Midbrain (tissue), 1 donor: ENCODE data around the gene ECHDC3.
"Not testable (repeated sequence)": the region's sequence is repeated elsewhere in the genome, so short reads cannot be mapped to it uniquely, and the experiment has no call there.

Experiments used
- DNase-seq: peaks from one replicate; lab custom pipeline; 2025; lab: John Stamatoyannopoulos, UW

Gene ECHDC3, protein sequence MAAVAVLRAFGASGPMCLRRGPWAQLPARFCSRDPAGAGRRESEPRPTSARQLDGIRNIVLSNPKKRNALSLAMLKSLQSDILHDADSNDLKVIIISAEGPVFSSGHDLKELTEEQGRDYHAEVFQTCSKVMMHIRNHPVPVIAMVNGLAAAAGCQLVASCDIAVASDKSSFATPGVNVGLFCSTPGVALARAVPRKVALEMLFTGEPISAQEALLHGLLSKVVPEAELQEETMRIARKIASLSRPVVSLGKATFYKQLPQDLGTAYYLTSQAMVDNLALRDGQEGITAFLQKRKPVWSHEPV

DNA sequence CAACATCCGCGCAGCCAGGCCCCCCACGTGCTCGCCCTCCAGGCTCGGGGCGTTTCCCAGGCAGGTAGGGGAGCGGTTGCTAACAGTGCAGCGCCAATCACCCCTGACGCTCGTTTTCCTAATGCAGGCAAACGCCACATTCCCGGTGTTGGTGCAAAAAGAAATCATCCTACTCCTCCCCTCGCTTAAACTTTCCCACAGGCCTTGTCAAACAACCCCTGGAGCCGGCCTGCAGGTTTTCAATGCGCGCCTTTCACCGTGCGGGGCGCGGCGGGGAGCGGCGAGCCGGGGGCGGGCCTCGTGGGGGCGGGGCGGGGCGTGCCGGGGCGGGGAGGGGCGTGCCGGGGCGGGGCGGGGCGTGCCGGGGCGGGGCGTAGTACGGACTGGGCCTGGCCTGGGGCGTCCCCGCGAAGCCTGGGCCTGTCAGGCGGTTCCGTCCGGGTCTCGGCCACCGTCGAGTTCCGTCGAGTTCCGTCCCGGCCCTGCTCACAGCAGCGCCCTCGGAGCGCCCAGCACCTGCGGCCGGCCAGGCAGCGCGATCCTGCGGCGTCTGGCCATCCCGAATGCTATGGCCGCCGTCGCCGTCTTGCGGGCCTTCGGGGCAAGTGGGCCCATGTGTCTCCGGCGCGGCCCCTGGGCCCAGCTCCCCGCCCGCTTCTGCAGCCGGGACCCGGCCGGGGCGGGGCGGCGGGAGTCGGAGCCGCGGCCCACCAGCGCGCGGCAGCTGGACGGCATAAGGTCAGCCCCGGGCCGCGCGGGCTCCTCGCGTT is at the start of gene ECHDC3:
Gene ECHDC3, plus strand, starts transcription at position 374 of the 770 bp plus-strand sequence. Its CDS starts 195 bp downstream, at position 569.
- no peak for DNase-seq

DNA sequence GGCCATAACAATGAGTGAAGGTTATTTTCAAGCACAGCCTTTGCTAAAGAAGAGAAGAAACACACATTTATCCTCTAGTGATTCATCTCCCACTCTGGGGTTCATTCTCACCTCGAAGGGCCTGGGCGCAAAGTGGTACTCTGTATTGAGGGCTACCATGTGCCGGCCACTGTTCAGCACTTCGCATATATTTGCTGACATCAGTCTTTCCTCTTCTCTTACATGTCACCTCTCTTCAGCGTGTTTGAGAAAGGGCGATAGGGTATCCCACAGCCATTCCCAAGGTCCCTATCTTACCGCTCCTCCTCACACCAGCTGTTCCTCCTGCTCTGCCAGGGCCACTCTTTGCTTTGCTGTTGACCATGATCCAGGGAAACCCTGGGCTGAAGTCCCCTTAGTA is 48.8 kb upstream of the ECHDC3 start:
- DNase-seq: no peak

DNA sequence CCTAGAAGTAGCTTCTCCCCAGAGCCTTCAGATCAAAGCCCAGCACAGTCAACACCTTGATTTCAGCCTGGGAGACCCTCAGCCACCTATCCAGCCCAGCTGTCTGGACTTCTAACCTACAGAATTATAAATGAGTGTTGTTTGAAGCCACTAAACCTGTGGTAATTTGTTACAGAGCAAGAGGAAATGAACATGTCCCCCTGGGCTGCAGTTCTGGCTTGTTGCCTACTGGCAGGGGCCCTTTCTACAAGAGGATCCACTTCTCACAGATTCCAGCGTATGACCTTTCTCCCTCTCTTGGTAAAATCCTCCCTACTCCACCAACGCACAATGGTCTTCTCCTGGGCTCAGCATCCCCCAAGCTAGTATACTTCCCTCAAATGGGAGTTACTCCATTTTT is 46.4 kb upstream of the ECHDC3 start:
- no peak for DNase-seq

DNA sequence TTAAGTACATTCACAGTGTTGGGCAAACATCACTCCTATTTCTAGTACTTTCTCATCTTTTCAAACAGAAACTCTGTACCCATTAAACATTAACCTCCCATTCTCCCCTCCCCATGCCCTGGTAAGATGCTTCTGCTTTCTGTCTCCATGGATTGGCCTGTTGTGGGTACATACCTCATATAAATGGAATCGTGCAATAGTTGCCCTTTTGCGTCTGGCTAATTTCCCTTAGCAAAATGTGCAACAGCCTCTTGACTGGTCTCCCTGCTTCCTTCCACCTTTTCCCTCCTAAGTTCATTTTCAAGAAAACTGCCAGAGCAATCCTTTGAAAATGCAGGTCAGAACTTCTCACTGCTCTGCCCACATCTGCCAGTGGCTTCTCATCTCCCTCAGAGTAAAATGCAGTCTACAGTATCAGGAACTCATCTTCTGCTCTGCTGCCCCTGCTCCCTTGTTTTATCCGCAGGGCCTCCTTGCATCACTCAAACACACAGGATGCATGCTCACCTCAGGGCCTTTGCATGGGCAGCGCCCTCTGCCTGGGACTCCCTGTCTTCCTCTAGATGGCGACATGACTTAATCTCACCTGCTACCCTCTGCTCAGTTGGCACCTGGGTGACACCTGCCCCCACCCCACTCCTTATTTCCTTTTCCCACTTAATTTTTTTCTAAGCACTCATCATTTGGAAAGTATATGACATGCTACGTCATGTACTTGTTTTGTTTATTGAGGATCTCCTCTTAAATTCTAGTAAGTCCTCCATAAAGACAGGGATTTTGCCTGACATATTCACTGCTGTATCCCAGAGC is 44.3 kb upstream of the ECHDC3 start:
- DNase-seq: no peak

DNA sequence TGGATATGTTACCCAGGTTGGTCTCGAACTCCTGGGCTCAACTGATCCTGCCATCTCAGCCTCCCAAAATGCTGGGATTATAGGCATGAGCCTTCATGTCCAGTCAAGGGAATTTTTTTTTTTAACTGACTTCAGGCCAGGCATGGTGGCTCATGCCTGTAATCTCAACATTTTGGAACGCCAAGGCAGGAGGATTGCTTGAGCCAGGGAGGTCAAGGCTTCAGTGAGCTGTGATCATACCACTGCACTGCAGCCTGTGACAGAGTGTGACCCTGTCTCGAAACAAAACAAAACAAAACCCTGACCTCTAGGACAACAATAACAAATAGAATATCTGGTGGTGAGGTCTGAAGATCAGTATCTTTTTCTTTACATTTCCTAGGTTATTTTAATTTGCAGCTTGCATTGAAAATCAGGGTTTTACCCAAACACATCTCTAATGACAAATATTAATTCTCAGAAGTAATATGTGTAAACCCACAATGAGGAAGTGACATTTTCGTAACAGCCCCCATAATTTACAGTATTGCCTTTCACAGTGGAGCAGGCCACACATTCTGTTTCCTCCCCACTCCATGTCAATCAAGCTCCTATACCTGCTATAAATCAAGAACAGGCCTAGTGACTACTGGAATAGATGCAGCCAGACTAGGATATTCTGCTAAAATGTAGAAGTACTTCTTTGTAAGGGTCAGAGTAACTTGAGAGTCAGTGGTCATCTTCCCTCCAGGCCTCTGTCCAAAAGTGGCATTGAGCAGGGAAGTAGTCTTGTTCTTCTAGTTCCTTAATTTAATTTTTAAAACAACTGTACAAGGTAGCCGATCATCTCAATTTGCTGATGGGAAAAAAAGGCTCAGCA is 43.3 kb upstream of the ECHDC3 start:
- DNase-seq: no peak

DNA sequence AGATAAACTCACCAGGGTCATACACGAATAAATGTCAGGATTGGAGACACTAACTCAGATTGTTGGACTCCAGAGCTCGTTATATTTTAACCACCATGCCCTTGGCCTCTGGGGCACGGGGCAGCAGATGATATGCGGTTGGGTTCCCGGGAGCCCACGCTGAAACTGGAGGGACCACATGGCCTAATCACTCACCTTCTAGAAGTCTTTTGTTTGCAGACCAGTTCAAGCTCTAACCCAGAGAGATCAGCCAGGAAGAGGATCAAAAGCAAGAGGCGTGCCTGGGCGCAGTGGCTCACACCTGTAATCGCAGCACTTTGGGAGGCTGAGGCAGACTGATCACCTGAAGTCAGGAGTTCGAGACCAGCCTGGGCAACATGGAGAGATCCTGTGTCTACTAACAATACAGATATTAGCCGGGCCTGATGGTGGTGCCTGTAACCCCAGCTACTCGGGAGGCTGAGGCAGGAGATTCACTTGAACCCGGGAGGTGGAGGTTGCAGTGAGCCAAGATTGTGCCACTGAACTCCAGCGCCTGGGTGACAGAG is 42.6 kb upstream of the ECHDC3 start:
- no peak for DNase-seq

DNA sequence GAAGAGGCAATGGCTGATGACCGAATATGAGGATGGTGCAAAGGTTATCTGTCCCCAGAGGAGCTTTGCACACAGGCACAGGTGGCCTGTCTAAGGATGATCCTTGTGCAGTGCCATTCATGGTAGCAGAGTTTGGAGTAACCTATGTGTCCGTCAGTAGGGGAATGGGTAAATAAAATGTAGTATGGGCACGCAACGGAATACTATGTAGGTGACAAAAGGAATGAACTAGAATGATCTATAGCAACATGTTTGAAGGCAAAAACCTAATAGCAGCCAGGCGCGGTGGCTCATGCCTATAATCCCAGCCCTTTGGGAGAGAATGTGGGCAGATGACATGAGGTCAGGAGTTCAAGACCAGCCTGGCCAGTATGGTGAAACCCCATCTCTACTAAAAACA is 41.6 kb upstream of the ECHDC3 start:
- DNase-seq: no peak

DNA sequence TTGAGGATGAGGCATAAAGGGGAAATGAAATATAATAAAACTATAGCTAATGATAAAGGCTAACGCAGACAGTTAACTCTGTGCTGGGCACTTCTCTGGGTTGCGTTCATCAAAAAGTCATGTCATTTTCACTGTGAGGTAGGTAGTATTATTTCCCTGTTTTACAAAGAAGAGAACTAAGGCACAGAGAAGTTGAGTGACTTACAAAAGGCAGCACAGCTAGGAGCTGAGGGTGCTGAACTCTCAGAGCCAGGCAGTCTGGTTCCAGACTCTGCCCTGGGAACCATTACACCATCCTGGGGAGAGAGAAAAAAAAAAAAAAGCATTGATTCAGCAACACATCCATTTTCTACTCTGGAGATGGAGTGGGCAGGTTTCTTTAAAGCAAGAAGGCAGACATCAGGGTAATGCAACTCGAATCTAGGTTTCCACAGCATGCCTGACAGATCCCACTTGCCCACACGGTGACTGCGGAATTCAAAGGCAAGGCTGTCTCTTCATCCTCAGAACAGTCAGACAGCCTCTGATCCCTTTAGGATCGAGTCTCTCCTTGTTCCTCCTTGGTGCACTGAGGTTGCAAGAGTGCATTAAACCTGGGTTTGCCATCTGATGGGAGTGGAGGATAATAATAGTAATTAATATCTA is 40.6 kb upstream of the ECHDC3 start:
- no peak for DNase-seq

DNA sequence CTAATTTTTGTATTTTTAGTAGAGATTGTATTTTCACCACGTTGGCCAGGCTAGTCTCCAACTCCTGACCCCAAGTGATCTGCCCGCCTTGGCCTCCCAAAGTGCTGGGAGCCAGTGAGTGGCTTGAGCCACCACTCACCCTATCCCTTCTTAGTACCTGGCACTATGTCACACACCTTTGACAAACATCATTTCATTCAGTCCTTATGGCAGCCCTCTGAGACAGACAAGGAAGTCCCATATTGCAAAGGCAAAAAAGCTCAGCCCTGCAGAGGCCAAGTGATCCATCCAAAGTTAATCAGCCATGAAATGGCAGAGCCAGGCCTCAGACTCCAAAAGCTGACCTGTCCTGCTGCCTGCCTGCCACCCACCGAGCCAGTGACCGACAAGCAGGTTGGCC is 39.9 kb upstream of the ECHDC3 start:
- DNase-seq: no peak

DNA sequence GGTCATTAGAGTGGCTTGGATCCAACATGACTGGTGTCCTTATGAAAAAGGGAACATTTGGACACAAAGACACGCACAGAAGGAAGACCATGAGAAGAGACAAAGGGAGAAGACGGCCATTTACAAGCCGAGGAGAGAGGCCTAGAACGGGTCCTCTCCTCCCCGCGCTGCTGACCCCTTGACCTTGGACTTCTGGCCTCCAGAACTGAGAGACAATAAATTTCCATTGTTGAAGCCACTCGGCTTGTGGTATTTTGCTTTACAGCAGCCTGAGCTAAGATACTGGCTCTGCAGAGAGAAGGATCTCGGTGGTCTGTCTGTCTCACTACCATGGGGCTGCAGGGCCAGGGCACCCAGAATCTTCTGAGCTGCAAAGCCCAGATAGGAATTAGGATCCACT is 38.1 kb upstream of the ECHDC3 start:
- no peak for DNase-seq

DNA sequence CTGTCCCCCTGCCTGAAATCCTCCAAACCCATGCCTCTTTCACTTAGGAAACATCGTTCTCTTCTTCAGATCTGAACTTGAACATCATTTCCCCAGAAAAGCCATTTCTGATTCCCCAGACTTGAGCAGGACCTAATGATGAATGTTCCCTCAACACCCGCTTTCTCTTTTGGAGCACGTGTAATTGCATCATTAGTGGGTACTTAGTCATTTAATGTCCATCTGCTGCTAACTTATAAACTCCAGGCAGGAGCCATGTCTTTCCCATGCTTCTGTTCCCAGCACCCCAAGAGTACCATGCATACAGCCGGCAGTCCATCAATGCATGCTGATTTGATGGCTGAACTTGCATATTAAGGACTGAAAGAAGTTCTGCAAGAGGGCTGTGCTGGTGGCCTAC is 36.5 kb upstream of the ECHDC3 start:
- no peak for DNase-seq

DNA sequence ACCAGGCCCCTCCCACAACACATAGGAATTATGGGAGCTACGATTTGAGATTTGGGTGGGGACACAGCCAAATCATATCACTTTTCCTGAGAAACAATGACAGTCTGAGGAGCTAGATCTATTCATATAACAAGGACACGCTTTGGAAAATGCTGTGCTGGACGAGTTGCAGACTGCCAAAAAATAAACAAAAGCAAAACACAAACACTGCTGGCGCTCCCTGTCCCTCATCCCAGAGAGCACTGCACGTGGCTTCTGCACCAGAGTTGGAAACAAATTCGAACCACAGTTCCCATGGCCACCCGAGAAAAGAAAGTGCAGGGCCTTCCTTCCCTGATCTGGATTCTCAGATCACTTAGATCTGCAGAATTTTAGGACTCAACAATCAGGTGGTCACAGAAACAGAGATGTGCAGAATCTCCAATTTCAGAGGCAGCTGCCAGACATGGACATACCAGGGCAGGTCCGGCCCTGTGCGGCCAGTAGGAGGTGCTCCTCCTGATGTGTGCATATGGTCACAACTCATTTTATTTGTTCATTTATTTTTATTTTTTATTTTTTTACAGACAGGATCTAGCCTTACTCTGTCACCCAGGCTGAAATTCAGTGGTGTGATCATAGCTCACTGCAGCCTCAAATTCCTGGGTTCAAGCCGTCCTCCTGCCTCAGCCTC is 35.2 kb upstream of the ECHDC3 start:
- no peak for DNase-seq

DNA sequence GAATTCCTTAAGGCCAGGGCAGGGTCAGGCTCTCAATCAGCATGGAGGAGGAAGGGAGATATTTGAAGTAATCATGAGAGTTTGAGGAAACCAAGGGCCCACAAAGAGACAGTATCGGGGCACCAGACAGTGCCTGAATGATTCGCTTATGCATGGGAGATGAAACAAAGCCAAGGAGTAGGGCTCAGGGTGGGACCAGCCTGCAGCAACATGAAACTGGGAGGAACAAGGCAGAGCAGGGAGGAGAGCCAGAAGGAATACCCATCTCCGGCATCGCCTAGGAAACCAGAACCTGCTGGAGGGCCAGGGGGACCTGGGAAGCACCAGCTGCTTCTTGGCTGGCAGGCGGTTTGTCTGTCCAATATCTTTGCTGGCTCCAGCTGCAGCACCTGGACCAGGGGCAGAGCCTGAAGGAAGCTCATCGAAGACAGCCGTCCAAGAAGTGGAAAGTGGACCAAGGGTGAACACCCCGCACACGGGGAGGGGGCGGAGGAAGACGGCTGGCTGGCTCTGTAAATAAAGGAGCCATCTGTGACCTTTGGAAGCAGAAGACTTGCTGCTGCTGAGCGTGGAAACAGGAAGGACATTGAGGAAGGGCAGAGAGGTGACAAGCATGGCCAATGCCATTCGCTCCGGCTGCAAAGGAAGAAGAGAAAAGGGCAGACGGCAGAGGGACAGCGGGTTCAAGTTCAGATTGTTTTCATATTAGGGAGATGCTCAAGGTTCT is 34.4 kb upstream of the ECHDC3 start:
- no peak for DNase-seq

DNA sequence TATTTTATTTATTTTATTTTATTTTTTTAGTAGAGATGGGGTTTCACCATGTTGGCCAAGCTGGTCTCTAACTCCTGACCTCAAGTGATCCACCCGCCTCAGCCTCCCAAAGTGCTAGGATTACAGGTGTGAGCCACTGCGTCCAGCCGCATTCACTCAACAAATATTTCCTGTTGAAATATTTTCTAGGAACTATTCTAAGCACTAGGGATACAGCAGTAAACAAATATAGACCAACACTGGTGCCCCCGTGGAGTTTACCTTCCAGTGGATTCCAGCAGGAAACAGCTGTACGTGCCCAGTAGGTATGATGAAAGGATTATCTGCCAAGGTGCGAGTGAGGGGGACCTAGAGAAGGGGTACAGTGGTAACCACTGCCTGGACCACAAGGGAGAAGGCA is 33.4 kb upstream of the ECHDC3 start:
- DNase-seq: not testable (repeated sequence)

DNA sequence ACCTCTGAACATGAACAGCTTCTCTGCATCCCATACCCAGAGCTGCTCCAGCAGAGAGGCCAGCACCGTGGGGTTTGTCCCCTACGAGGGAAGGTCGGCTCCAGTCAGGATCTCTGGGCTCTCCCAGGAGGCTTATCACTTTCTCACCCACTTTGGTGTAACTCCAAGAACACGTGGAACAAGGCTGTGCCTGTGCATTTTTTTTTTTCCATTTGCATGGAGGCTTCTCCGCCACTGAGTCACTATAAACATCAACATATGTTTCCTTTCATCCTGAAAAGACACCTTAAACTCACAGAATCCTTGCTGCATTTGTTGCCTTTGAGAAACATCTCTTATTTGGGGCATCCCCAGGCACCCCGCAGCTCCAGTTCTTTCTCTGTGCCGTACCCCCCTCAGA is 29.4 kb upstream of the ECHDC3 start:
- DNase-seq: no peak

DNA sequence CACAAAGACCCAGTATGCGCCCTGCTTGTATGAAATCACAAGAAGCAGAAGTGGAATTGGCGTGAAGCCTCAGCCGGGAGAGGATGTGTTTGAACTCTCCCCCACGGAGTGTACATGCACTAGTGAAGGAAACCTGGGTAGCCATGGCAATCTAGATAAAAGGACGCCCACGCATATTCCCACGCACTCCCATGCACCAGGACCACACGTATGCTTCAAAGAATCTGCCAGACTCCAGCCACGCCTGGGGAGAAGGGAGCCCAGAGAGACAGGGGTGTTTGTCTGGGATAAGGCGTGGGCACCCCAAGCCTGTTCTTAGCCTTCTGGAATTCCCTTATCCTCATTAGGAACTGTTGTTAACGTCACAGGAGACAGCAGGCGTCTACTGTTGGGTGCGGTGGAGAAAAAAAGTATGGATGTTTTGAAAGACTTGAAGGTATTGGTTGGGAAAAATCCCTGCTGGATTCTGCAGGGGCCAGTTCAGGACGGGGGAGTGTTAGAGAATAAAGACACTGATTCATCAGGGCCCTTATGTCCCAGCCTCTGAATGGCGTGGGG is 28.9 kb upstream of the ECHDC3 start:
- DNase-seq: no peak

DNA sequence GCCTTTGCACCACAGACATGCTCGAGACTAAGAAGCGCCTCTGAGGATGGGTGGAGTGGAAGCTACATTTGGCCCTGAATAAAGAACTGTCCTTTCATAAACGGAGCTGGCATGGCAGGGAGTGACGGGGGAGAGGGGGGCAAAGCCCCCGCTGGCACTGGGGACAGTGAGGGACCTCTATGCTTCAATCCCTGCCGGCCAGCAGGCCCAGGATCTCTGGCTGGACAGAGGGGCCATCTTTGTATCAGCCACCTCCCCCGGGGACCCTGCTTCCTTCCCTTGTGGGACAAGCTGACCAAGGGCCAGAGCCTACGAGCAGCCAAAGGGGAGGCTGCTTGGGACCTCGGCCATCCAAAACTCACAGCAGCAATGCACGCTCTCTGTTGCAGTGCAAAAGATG is 28.2 kb upstream of the ECHDC3 start:
- DNase-seq: peak; percentile 30

DNA sequence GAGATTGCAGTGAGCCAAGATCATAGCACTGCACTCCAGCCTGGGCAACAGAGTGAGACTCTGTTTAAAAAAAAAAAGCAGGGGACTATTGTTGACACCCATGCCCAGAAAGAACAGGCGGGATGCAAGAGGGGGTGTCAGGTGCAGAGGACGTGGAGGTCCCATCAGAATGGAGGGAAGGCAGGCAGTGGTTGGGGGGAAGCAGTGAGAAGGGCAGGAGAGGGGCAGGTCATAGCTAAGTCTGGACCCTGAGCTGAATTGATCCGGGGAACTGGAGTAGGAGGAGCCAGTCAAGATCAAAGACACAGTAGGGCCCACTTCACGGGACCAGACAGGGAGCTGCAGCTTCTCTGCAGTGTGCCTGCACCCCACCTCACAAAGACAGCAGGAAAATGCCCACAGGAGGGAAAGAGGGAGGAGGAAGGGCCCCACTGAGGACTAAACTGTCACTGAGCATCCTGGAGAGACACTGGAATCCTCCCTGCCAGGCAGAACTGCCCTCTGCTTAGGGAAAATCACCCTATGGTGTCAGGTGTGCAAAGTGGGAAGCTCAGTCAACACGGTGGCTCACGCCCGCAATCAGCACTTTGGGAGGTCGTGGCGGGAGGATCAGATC is 27.3 kb upstream of the ECHDC3 start:
- DNase-seq: no peak
